Measurements from ENCODE around the gene CEP97.
"Not testable (repeated sequence)": the region's sequence is repeated elsewhere in the genome, so short reads cannot be mapped to it uniquely, and the experiment has no call there.

The CEP97 gene

GRCh38 chr3:101704639-101705038 is 19.8 kb upstream of the CEP97 start:
- DNase-seq = not testable (repeated sequence)

GRCh38 chr3:101709126-101709525 is 15.3 kb upstream of the CEP97 start:
- no peak for DNase-seq

- DNase-seq = no peak
These were observed 6.0 kb upstream of the CEP97 start for GRCh38 chr3:101718455-101718854.

- DNase-seq = no peak
These were observed 4.7 kb upstream of the CEP97 start for GRCh38 chr3:101719604-101720185.

- DNase-seq = no peak
These were observed 3.3 kb upstream of the CEP97 start for GRCh38 chr3:101720851-101721840.

- no peak for DNase-seq
These were observed 1.8 kb upstream of the CEP97 start for GRCh38 chr3:101722394-101723173.

- peak; percentile 54 for DNase-seq
These were observed 928 bp downstream of the CEP97 start for GRCh38 chr3:101725194-101725889.

- DNase-seq = no peak
These were observed 1.5 kb downstream of the CEP97 start for GRCh38 chr3:101725890-101726275.

- no peak for DNase-seq
These were observed 5.2 kb downstream of the CEP97 start for GRCh38 chr3:101729586-101729985.

GRCh38 chr3:101730839-101731238 is 6.4 kb downstream of the CEP97 start:
- DNase-seq = no peak

- DNase-seq = no peak
These were observed 7.8 kb downstream of the CEP97 start for GRCh38 chr3:101732240-101732641.

GRCh38 chr3:101735833-101736232 is 11.4 kb downstream of the CEP97 start:
- DNase-seq = no peak

- DNase-seq = not testable (repeated sequence)
These were observed 17.5 kb downstream of the CEP97 start for GRCh38 chr3:101741914-101742313.

GRCh38 chr3:101744811-101745210 is 20.4 kb downstream of the CEP97 start:
- no peak for DNase-seq

GRCh38 chr3:101745934-101746333 is 21.5 kb downstream of the CEP97 start:
- DNase-seq = not testable (repeated sequence)

GRCh38 chr3:101753386-101754113 is 29.1 kb downstream of the CEP97 start:
- not testable (repeated sequence) for DNase-seq

GRCh38 chr3:101758224-101758623 is 33.8 kb downstream of the CEP97 start:
- DNase-seq = no peak

- DNase-seq = no peak
These were observed 37.7 kb downstream of the CEP97 start for GRCh38 chr3:101762041-101762646.

GRCh38 chr3:101777745-101778281 is 53.4 kb downstream of the CEP97 start:
- not testable (repeated sequence) for DNase-seq

GRCh38 chr3:101778385-101779046 is 54.1 kb downstream of the CEP97 start:
- DNase-seq = no peak
